Mucosa of rectum (tissue), 2 donors: Measurements from ENCODE around the gene ARID5B.
A peak's percentile ranks its signal among the peaks of the same experiment; 100 is the strongest.
"Not testable (repeated sequence)": the region's sequence is repeated elsewhere in the genome, so short reads cannot be mapped to it uniquely, and the experiment has no call there.

Experiments
- H3K27ac ChIP-seq, 2 donors: one replicate each; pipeline ENCODE4 v1.7.0; 2013; ENCODE audit warnings: inconsistent platforms in 2 of 2, low read depth in 2 of 2, low read length in 2 of 2
- H3K27me3 ChIP-seq, 2 donors: one replicate each; pipeline ENCODE4 v1.7.0; 2013; ENCODE audit warnings: low read length in 2 of 2; ENCODE audit not compliant: control insufficient read depth in 2 of 2, insufficient read depth in 2 of 2
- H3K36me3 ChIP-seq, 2 donors: one replicate each; pipeline ENCODE4 v1.7.0; 2013; ENCODE audit warnings: low read length in 2 of 2; ENCODE audit not compliant: control insufficient read depth in 2 of 2, insufficient read depth in 2 of 2
- H3K4me1 ChIP-seq, 2 donors: one replicate each; pipeline ENCODE4 v1.7.0; 2013; ENCODE audit warnings: low read length in 2 of 2, mild to moderate bottlenecking in 1 of 2; ENCODE audit not compliant: control insufficient read depth in 2 of 2, insufficient read depth in 2 of 2
- H3K4me3 ChIP-seq, 2 donors: one replicate each; pipeline ENCODE4 v1.7.0; 2013; ENCODE audit warnings: low read length in 2 of 2
- H3K9ac ChIP-seq, 2 donors: one replicate each; pipeline ENCODE4 v1.7.0; 2013; ENCODE audit warnings: low read length in 2 of 2, low read depth in 1 of 2, mild to moderate bottlenecking in 1 of 2
- H3K9me3 ChIP-seq, 2 donors: one replicate each; pipeline ENCODE4 v1.7.0; 2013; ENCODE audit warnings: low read length in 2 of 2; ENCODE audit not compliant: control insufficient read depth in 2 of 2
- donor health status: healthy.
- donor health status: Normal muscosa, but diverticular disease.

Gene ARID5B

DNA sequence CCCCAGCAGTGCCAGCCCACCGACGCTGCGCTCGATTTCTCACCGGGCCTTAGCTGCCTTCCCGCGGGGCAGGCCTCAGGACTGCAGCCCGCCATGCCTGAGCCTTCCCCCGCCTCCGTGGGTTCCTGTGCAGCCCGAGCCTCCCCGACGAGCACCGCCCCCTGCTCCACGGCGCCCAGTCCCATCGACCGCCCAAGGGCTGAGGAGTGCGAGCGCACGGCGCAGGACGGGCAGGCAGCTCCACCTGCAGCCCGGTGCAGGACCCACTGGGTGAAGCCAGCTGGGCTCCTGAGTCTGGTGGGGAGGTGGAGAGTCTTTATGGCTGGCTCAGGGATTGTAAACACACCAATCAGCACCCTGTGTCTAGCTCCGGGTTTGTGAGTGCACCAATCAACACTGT is 33.7 kb upstream of the ARID5B start:
- not testable (repeated sequence) for H3K9ac ChIP-seq, H3K27ac ChIP-seq, H3K4me3 ChIP-seq, H3K9me3 ChIP-seq, H3K27me3 ChIP-seq, H3K36me3 ChIP-seq
- peaks cover 2 to 10% of the 10 kb centered on the region in 2 donors for H3K4me1 ChIP-seq

DNA sequence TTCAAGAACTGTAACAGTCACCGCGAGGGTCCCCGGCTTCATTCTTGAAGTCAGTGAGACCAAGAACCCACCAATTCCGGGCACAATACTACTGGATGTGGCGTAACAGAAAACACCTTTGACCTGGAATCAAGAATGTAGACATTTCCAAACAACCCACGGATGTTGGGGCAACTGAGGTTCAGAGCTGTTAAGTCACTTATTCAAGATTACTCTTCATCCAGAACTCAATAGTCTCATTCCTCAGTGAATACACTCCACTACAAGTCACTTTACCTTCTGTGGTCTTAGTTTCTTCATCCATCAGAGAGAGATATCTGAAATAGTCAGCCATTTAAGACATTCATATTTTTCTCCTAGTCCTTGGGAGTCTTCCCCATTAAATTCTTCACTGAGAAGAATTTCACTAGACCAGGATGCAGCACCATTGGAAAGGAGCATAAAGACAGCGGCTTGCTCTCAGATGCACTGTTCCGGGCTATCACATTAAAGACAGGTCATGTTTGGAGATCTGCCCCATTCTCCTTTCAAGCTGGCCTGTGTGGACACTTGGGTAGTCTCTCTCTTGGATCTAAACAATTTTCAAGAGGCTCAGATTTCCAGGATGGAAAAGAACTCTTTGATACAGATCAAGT is 32.3 kb upstream of the ARID5B start:
- Histone ChIP-seq H3K4me3 (peak overlapping the region in 1 of 2 donors; percentile 67), H3K9me3 (no peaks in the 10 kb centered on the region), H3K36me3 (no peaks in the 10 kb centered on the region), H3K27me3 (no peaks in the 10 kb centered on the region), H3K9ac (no peak overlapping the region), H3K27ac (peak overlapping the region in 1 of 2 donors; percentile 48), H3K4me1 (peaks cover 2 to 10% of the 10 kb centered on the region in 2 donors)

DNA sequence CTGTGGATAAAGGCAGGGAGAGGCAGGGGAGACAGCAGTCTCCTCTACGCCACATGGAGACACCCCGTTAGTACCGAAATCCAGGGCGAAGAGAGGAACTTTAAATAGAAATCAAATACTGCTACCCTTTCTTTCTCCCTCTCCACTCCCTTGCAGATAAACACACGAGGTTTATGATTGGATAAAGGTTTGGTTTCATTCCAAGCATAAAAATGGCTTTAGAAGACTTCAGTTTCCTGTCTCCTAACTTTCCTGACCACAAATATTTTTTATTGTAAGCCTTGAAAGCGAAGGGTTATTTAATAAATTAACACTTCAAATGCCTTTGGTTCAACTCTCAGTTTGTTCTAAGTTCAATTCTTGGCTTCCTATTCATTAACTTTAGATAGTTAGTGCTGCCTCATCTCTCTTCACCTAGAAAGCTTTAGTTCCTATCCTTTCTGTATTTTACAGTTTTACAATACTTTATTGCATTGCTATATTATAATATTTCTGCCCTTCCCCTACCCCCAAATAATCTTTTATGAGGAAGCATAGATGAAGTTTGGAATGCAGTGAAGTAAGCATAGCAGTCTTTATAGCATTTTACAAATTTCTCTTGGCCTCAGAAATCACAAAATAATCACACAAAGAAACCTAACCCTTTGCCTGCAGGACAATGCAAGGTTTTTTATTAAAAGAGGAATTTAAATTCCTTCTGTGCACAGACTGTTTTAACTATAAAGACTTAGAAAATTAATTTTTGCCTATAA is 31.5 kb upstream of the ARID5B start:
- Histone ChIP-seq H3K9me3 (no peaks in the 10 kb centered on the region), H3K36me3 (no peaks in the 10 kb centered on the region), H3K4me1 (peaks cover 2 to 10% of the 10 kb centered on the region in 2 donors), H3K27ac (peak overlapping the region; percentile 17 to 48), H3K27me3 (no peaks in the 10 kb centered on the region), H3K9ac (no peak overlapping the region), H3K4me3 (peak overlapping the region; percentile 58 to 67)

DNA sequence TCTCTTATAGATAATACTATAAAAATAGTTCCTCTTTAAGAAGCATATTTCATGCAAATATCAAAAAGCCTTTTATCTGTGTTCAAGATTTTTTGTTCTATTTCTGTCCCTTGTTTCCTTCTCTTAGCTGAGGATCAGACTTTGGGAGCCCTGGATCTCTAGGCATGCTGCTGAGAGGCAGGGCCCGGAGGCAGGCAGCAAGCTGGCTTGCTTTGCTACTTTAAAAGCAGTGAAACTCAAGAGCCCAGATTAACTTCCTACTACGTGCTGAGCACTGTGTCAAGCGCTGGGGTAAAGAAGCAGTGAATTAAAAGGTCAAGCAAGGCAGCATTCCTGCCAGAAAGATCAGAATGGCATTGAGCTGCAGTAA is 31.0 kb upstream of the ARID5B start:
- Histone ChIP-seq H3K4me1 (peaks cover 2 to 10% of the 10 kb centered on the region in 2 donors), H3K36me3 (no peaks in the 10 kb centered on the region), H3K27me3 (no peaks in the 10 kb centered on the region), H3K9me3 (no peaks in the 10 kb centered on the region), H3K9ac (no peak overlapping the region), H3K27ac (no peak overlapping the region), H3K4me3 (no peak overlapping the region)

DNA sequence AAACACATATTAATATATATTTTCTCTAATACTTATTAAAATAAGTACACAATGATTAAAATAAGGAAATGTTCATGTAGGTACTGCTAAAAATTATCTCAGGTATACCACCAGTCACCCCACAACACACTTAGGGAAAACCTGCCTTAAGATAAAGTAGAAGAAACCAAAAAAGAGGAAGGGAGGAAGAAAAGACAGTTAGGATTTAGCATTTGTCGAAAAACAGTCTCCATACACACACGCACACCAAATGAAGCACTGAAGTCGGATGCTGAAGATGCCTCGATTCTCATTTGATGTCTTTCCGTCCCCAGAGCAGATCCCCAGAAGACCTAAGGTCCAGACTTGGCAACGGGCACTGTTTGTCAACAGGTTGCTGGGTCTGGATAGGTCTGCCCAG is 30.0 kb upstream of the ARID5B start:
- no peak overlapping the region for H3K27ac ChIP-seq
- H3K36me3 ChIP-seq: no peaks in the 10 kb centered on the region
- no peaks in the 10 kb centered on the region for H3K9me3 ChIP-seq
- no peak overlapping the region for H3K9ac ChIP-seq
- peaks cover 2 to 10% of the 10 kb centered on the region in 2 donors for H3K4me1 ChIP-seq
- H3K4me3 ChIP-seq: no peak overlapping the region
- no peaks in the 10 kb centered on the region for H3K27me3 ChIP-seq

DNA sequence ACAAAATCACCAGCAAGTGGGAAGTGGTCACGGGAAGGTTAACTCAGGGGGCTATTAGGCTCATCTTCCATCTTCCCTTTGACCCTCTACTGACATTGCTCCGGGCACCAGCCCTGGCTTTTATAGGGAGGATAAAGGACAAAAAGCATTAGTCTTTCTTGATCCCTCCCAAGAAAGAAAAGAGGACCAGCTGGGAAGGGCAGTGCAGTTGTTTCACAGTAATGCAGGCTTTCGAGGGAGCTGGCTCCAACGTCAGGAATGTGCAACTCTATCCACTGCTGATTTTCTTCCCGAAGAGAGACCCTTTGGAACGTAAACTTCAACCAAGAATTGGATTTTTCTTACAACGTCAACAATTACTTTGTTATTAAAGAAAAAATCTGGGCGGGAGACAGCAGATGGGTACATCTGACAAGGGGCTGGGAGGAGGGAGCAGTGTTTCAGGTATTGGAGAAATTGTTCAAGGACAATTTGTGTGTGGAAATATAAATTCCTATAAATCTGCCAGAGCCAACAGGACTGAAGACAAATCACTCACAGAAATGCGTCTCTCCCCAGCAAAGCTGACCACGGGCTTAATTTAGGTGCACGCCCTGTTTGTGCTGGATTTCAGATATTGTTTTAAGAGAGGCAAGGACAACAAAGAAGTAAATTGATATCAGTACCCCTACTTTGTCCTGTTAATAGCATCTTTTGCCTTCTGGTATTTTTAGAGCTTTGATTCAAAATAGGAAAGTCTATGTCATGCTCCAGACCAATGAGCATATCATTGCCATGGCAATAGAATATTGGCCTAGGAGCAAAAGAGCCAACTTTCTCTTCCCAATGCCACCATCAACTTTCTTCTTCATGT is 23.4 kb upstream of the ARID5B start:
- H3K27ac ChIP-seq: no peak overlapping the region
- H3K27me3 ChIP-seq: no peaks in the 10 kb centered on the region
- no peaks in the 10 kb centered on the region for H3K36me3 ChIP-seq

DNA sequence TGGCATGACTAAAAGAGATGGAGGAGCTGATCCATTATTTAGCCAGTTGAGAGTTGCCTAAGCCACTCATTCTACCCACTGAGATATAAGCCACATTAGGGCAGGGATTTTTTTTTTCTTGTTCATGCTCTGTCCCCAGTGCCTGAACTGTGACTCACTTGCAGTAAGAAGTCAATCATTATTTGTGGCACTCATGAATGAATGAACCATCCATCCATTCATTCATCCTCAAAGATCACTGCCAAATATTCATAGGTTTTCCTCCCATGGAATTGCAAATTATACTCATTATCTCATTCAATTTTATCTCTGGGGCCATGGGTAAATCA is 22.8 kb upstream of the ARID5B start:
- Histone ChIP-seq H3K27me3 (no peaks in the 10 kb centered on the region), H3K36me3 (no peaks in the 10 kb centered on the region), H3K9me3 (no peaks in the 10 kb centered on the region), H3K4me1 (no peaks in the 10 kb centered on the region), H3K9ac (no peak overlapping the region), H3K27ac (no peak overlapping the region), H3K4me3 (no peak overlapping the region)

More for the DNA sequence above, 23.4 kb upstream of the ARID5B start:
- Histone ChIP-seq H3K9me3 (no peaks in the 10 kb centered on the region), H3K4me3 (no peak overlapping the region), H3K4me1 (no peaks in the 10 kb centered on the region), H3K9ac (no peak overlapping the region)

DNA sequence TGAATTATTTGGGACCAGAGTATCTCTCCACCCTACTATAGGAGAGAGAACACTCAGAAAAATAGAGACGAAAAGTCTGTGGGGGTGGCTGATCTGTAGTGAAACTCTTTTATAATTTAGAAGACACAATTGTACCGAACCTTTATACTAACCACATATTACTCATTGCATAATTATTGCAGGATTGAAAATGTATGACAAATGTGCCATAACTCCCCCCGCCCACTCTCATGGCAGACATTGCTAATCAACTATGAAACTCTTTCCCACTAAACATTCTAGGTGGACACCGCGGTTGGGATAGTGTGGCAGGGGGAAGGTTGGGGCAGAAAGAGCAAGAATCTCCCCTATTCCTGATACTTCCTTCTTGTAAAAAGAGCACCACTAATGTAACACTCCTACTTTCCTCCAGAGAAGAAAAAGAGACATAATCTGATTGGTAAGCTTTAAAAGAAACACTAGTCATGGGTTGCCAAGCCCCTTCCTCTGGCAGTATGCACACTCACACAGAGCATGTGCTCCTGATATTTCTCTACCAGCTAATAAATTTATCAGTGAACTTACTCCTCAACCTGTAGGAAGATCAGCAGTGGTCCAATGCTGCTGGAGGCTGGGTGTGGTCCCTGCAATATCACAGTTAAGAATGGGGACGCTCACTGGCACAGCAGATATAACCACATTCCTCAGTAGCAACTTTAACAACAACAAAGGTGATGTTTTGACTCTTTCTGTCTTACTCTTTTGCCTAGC is 18.7 kb upstream of the ARID5B start:
- Histone ChIP-seq H3K27ac (no peak overlapping the region), H3K9ac (no peak overlapping the region), H3K36me3 (no peaks in the 10 kb centered on the region), H3K27me3 (no peaks in the 10 kb centered on the region), H3K4me1 (peaks cover 0 to 5% of the 10 kb centered on the region in 2 donors), H3K9me3 (no peaks in the 10 kb centered on the region), H3K4me3 (no peak overlapping the region)

DNA sequence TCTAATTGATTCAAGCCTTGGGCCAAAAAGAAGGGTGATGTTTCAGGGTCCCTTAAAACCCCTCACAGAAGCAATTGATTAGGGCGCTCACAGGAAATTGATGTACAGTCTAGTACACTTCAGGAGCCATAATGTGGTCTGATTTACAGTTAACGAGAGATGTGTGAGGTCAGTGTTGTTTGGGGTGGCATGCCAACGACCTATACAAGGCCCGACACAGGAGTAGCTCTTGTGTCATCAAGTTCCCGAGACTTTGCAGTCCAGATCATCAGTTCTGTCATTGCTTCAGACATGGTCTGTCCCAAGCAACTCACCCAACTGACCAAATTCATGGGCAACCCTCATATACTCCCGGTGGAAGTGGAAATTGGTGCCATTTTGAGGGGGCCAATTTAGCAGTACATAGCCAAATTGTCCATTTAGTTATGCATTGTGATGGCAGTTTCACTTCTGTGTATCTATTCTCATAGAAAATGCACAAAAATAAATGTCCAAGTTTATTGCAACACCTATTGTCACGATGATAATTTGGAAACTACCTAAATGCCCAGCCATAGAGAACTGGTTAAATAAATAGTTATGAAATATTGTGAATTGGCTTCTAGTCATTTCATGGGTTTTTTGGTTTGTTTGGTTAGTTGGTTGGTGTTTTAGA is 18.0 kb upstream of the ARID5B start:
- H3K9me3 ChIP-seq: no peaks in the 10 kb centered on the region
- no peak overlapping the region for H3K27ac ChIP-seq

More for the DNA sequence above, 18.0 kb upstream of the ARID5B start:
- no peaks in the 10 kb centered on the region for H3K36me3 ChIP-seq
- H3K4me3 ChIP-seq: no peak overlapping the region
- H3K9ac ChIP-seq: no peak overlapping the region
- peaks cover 3 to 10% of the 10 kb centered on the region in 2 donors for H3K4me1 ChIP-seq
- no peaks in the 10 kb centered on the region for H3K27me3 ChIP-seq
